HCT116 (cell line): ENCODE measurements around the gene MED12. TPM values are rescaled to one million over a fixed set of nuclear protein-coding genes. Genes with fewer than 3 reads are reported as not detected.
A peak's percentile ranks its signal among the peaks of the same experiment; 100 is the strongest.

Experiments used
- ATAC-seq: fragments of 200-7000 bp; cut with Tn5 transposase; 2 replicates; pipeline ENCODE4 v1.9.1; 2020; ENCODE audit warnings: mild to moderate bottlenecking, moderate library complexity
- BruUV-seq: library from RNA; stranded (reverse); fragments of 400-500 nt; replicated peaks from 2 replicates; lab custom pipeline; 2021; lab: Mats Ljungman, UMichigan
- CTCF ChIA-PET: fragments of 300-600 bp; sonication (Branson Sonifier 250); formaldehyde crosslinking; loops from one replicate; lab custom pipeline; 2021; ENCODE audit warnings: antibody characterized with exemption; lab: Charles Lee
- POLR2A ChIA-PET: fragments of 300-600, 350-600 bp; sonication (Branson Sonifier 250); formaldehyde crosslinking; loops from one replicate; lab custom pipeline; 2021; ENCODE audit warnings: antibody characterized with exemption; lab: Charles Lee
- RAD21 ChIA-PET, 2 experiments: fragments of 300-600 bp; sonication (Branson Sonifier 250); formaldehyde crosslinking; loops; one replicate each; lab custom pipeline; 2023; ENCODE audit warnings: low total read pairs in 2 of 2; ENCODE audit not compliant: uncharacterized antibody in 2 of 2, unreplicated experiment in 2 of 2, low non-redundant PET in 1 of 2; lab: Charles Lee
- DNase-seq: peaks from one replicate; pipeline ENCODE4 v3.0.0-alpha.2; 2010; ENCODE audit warnings: low read depth, low spot score
- H2AFZ ChIP-seq: fragments of 200-600 bp; shearing (Covaris generic), sonication (generic); 2 replicates; pipeline ENCODE4 v1.6.1; 2017; ENCODE audit warnings: low read depth, mixed run types, mixed read lengths, antibody characterized with exemption, low read length; ENCODE audit not compliant: poor library complexity, severe bottlenecking
- H3K27ac ChIP-seq: 2 replicates; pipeline ENCODE4 v1.5.1; 2012; ENCODE audit warnings: low read depth, low read length
- H3K27me3 ChIP-seq: fragments of 200-600 bp; sonication (generic); 2 replicates; pipeline ENCODE4 v1.6.1; 2016; ENCODE audit warnings: mixed run types, low read length, mixed read lengths; ENCODE audit not compliant: insufficient read depth
- H3K36me3 ChIP-seq, 2 experiments: fragments of 200-500 bp in 1 of 2; fragments of 200-600 bp in 1 of 2; sonication (Bioruptor generic) in 1 of 2; sonication (generic) in 1 of 2; 2 replicates each; pipeline versions ENCODE4 v1.5.1 to v1.6.1; 2014 to 2016; ENCODE audit warnings: low read length in 2 of 2, inconsistent platforms in 1 of 2, mixed read lengths in 1 of 2, mixed run types in 1 of 2; ENCODE audit not compliant: insufficient read depth in 2 of 2, control insufficient read depth in 1 of 2
- H3K4me1 ChIP-seq, 2 experiments: fragments of 200-600 bp in 1 of 2; sonication (generic) in 1 of 2; 2 replicates each; pipeline versions ENCODE4 v1.5.1 to v1.6.1; 2012 to 2017; ENCODE audit warnings: low read length in 2 of 2, inconsistent platforms in 1 of 2, mild to moderate bottlenecking in 1 of 2, mixed read lengths in 1 of 2, mixed run types in 1 of 2, moderate library complexity in 1 of 2; ENCODE audit not compliant: insufficient read depth in 2 of 2, control insufficient read depth in 1 of 2
- H3K4me2 ChIP-seq: fragments of 200-600 bp; sonication (generic); 2 replicates; pipeline ENCODE4 v1.6.1; 2017; ENCODE audit warnings: mixed run types, low read length, mixed read lengths
- H3K4me3 ChIP-seq, 2 experiments: fragments of 200-600 bp in 1 of 2; sonication (generic) in 1 of 2; replicated peaks in 1 of 2; 2 replicates each; pipeline ENCODE4 v1.5.1; 2011 to 2016; ENCODE audit warnings: low read length in 2 of 2, control low read depth in 1 of 2, low read depth in 1 of 2, mild to moderate bottlenecking in 1 of 2, mixed read lengths in 1 of 2, mixed run types in 1 of 2
- H3K79me2 ChIP-seq: fragments of 200-600 bp; sonication (generic); 2 replicates; pipeline ENCODE4 v1.6.1; 2017; ENCODE audit warnings: mild to moderate bottlenecking, mixed run types, low read length, moderate library complexity, mixed read lengths; ENCODE audit not compliant: insufficient read depth
- H3K9ac ChIP-seq: fragments of 200-600 bp; sonication (generic); 2 replicates; pipeline ENCODE4 v1.6.1; 2016; ENCODE audit warnings: low read length, mixed read lengths
- H3K9me2 ChIP-seq: fragments of 200-600 bp; sonication (generic), shearing (Covaris generic); 2 replicates; pipeline ENCODE4 v1.6.1; 2017; ENCODE audit warnings: mixed run types, mild to moderate bottlenecking, moderate library complexity; ENCODE audit not compliant: insufficient read depth
- H3K9me3 ChIP-seq, 2 experiments: fragments of 200-500 bp in 1 of 2; fragments of 200-600 bp in 1 of 2; sonication (Bioruptor generic) in 1 of 2; sonication (generic) in 1 of 2; 2 replicates each; pipeline ENCODE4 v1.6.1; 2014 to 2017; ENCODE audit warnings: low read length in 2 of 2, mixed read lengths in 2 of 2, inconsistent platforms in 1 of 2, low read depth in 1 of 2, mild to moderate bottlenecking in 1 of 2, mixed run types in 1 of 2, moderate library complexity in 1 of 2; ENCODE audit not compliant: control insufficient read depth in 1 of 2, insufficient read depth in 1 of 2
- H4K20me1 ChIP-seq: fragments of 200-600 bp; sonication (generic), shearing (Covaris generic); 2 replicates; pipeline ENCODE4 v1.6.1; 2017; ENCODE audit warnings: mixed run types, mild to moderate bottlenecking, moderate library complexity; ENCODE audit not compliant: insufficient read depth
- ATF3 ChIP-seq: IDR thresholded peaks from 2 replicates; pipeline ENCODE4 v1.6.1; 2012
- JUND ChIP-seq: IDR thresholded peaks from 2 replicates; pipeline ENCODE4 v1.6.1; 2012
- RAD21 ChIP-seq: IDR thresholded peaks from 2 replicates; pipeline ENCODE4 v1.6.1; 2012; ENCODE audit warnings: low read depth, mild to moderate bottlenecking
- SRF ChIP-seq: IDR thresholded peaks from 2 replicates; pipeline ENCODE4 v1.6.1; 2012; ENCODE audit warnings: low read depth
- ZNF274 ChIP-seq: fragments of 200-500 bp; sonication (Bioruptor generic); IDR thresholded peaks from 2 replicates; pipeline ENCODE4 v1.6.1; 2014; ENCODE audit warnings: mild to moderate bottlenecking, low read depth, low read length, inconsistent platforms
- intact Hi-C: fragments of 100-400 bp; cut with micrococcal nuclease; formaldehyde crosslinking; loops from 2 replicates; pipeline ENCODE4 v1.10.0; 2022
- total RNA-seq: library from RNA; stranded (reverse); gene quantifications from one replicate; pipeline ENCODE4 v1.2.1, GENCODE V29; 2021; ENCODE audit not compliant: unreplicated experiment
- TF ChIP-seq, protein P1 (sequence below), 3 experiments: fragments of 200-600 bp in 1 of 3; sonication (generic) in 1 of 3; IDR thresholded peaks in 2 of 3; conservative IDR thresholded peaks in 1 of 3; 2 replicates each; pipeline ENCODE4 v1.5.1; 2012 to 2017; ENCODE audit warnings: low read depth in 2 of 3, low read length in 2 of 3, antibody characterized with exemption in 1 of 3, borderline replicate concordance in 1 of 3, control low read depth in 1 of 3, mild to moderate bottlenecking in 1 of 3, mixed read lengths in 1 of 3, mixed run types in 1 of 3, moderate library complexity in 1 of 3; ENCODE audit not compliant: insufficient read depth in 1 of 3
- TF ChIP-seq, protein P2 (sequence below): IDR thresholded peaks from 2 replicates; pipeline ENCODE4 v1.6.1; 2011; ENCODE audit warnings: mild to moderate bottlenecking, low read length, moderate library complexity; ENCODE audit not compliant: insufficient replicate concordance; ENCODE audit errors: extremely low read depth

The MED12 gene
- total RNA-seq, 1 experiment from 2014 or later: 32.8 TPM

- Histone ChIP-seq H3K9me3 (no peaks in the 10 kb centered on the region), H3K27me3 (no peaks in the 10 kb centered on the region), H3K4me3 (peak overlapping the region; percentile 40 to 60), H3K9me2 (no peaks in the 10 kb centered on the region), H3K36me3 (no peaks in the 10 kb centered on the region), H3K9ac (peak overlapping the region; percentile 79), H3K4me1 (peaks cover 3 to 18% of the 10 kb centered on the region in 2 experiments; a peak in 3 of 4 replicates), H2AFZ (no peak overlapping the region), H3K27ac (peak overlapping the region; percentile 59), H3K79me2 (no peaks in the 10 kb centered on the region), H3K4me2 (peak overlapping the region; percentile 87), H4K20me1 (no peaks in the 10 kb centered on the region)
- BruUV-seq: TSS peak; percentile 81
- no peak for DNase-seq
- RAD21 ChIA-PET: interaction anchor here in 1 of 2 experiments (1.4 kb wide), 1 partner anchor 412 kb away, joined by 4 read pairs; no protein-coding TSS in a partner anchor
- peak; percentile 37; the same call in 1 of the 2 replicates for ATAC-seq
- CTCF ChIA-PET: no interaction called here
- POLR2A ChIA-PET: interaction anchor here (0.8 to 1.4 kb wide), 2 partner anchors 63 to 184 kb away, joined by 3 to 7 read pairs; partner anchors contain the start of genes MED12 and TAF1
- intact Hi-C loops: no loop called here
- TF ChIP-seq RAD21 (no peak), ZNF274 (no peak), ATF3 (no peak), SRF (no peak), JUND (no peak)
- TF ChIP-seq, protein P1, sequence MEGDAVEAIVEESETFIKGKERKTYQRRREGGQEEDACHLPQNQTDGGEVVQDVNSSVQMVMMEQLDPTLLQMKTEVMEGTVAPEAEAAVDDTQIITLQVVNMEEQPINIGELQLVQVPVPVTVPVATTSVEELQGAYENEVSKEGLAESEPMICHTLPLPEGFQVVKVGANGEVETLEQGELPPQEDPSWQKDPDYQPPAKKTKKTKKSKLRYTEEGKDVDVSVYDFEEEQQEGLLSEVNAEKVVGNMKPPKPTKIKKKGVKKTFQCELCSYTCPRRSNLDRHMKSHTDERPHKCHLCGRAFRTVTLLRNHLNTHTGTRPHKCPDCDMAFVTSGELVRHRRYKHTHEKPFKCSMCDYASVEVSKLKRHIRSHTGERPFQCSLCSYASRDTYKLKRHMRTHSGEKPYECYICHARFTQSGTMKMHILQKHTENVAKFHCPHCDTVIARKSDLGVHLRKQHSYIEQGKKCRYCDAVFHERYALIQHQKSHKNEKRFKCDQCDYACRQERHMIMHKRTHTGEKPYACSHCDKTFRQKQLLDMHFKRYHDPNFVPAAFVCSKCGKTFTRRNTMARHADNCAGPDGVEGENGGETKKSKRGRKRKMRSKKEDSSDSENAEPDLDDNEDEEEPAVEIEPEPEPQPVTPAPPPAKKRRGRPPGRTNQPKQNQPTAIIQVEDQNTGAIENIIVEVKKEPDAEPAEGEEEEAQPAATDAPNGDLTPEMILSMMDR (IDR thresholded peaks at IDR 0.05 in 2 of 3, conservative IDR thresholded peaks at IDR 0.05 in 1 of 3; ENCODE audit: borderline replicate concordance in 1 of 3, insufficient read depth in 1 of 3, low read depth in 2 of 3, low read length in 2 of 3): no peak
- TF ChIP-seq, protein P2, sequence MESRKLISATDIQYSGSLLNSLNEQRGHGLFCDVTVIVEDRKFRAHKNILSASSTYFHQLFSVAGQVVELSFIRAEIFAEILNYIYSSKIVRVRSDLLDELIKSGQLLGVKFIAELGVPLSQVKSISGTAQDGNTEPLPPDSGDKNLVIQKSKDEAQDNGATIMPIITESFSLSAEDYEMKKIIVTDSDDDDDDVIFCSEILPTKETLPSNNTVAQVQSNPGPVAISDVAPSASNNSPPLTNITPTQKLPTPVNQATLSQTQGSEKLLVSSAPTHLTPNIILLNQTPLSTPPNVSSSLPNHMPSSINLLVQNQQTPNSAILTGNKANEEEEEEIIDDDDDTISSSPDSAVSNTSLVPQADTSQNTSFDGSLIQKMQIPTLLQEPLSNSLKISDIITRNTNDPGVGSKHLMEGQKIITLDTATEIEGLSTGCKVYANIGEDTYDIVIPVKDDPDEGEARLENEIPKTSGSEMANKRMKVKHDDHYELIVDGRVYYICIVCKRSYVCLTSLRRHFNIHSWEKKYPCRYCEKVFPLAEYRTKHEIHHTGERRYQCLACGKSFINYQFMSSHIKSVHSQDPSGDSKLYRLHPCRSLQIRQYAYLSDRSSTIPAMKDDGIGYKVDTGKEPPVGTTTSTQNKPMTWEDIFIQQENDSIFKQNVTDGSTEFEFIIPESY: no peak
Measured at GRCh38 chrX:71181558-71181909, 63.1 kb downstream of the MED12 start.
